Adrenal gland (tissue), 12 donors: ENCODE data around the gene VPS18. TPM values are rescaled to one million over a fixed set of nuclear protein-coding genes. Genes with fewer than 3 reads are reported as not detected.
A peak's percentile ranks its signal among the peaks of the same experiment; 100 is the strongest.

Experiments
- DNase-seq, 7 donors: peaks; one replicate each; pipeline ENCODE4 v3.0.0-alpha.2; 2019 to 2020
- H3K27ac ChIP-seq, 5 donors: fragments of 200-600 bp; sonication (generic) in 4 of 5; 1 replicate in 3 of 5; 2 replicates in 2 of 5; pipeline versions ENCODE4 v1.5.1 to v1.8.0; 2016 to 2020; ENCODE audit warnings: mild to moderate bottlenecking in 1 of 5
- H3K27me3 ChIP-seq: fragments of 200-600 bp; 2 replicates; pipeline ENCODE4 v1.8.0; 2021
- H3K36me3 ChIP-seq, 2 donors: fragments of 200-600 bp; replicated peaks in 1 of 2; 1 replicate in 1 of 2; 2 replicates in 1 of 2; pipeline versions ENCODE4 v1.5.1 to v1.8.0; 2018 to 2022
- H3K4me1 ChIP-seq, 2 donors: fragments of 200-600 bp; replicated peaks in 1 of 2; 1 replicate in 1 of 2; 2 replicates in 1 of 2; pipeline versions ENCODE4 v1.5.1 to v1.8.0; 2018 to 2021
- H3K4me3 ChIP-seq, 4 donors: fragments of 200-600 bp; sonication (generic) in 3 of 4; one replicate each; pipeline ENCODE4 v1.5.1; 2016 to 2018
- H3K9me3 ChIP-seq, 3 donors: fragments of 200-600 bp; sonication (generic) in 1 of 3; replicated peaks in 1 of 3; 1 replicate in 2 of 3; 2 replicates in 1 of 3; pipeline versions ENCODE4 v1.5.1 to v1.8.0; 2016 to 2021
- CTCF ChIP-seq, 6 experiments: fragments of 450-650 bp in 4 of 6; fragments of 200-600 bp in 2 of 6; sonication (generic) in 1 of 6; IDR thresholded peaks; 1 replicate in 5 of 6; 2 replicates in 1 of 6; pipeline versions ENCODE4 v1.5.1 to v1.8.0; 2016 to 2021; ENCODE audit warnings: antibody characterized with exemption in 6 of 6, mild to moderate bottlenecking in 2 of 6, moderate library complexity in 1 of 6
- POLR2A ChIP-seq, 2 donors: fragments of 450-650 bp; IDR thresholded peaks; one replicate each; pipeline ENCODE4 v1.6.1; 2017; ENCODE audit warnings: antibody characterized with exemption in 2 of 2, mild to moderate bottlenecking in 2 of 2, moderate library complexity in 1 of 2
- WGBS, 4 donors: extraction: QIAGEN DNeasy Blood & Tissue Kit in 2 of 4; methylation state at CpG; one replicate each; pipeline versions ENCODE4 v1.1.5 to v1.1.7; 2013 to 2017; 5-methylcytosine and 5-hydroxymethylcytosine counted together
- intact Hi-C, 2 donors: fragments of 100-400 bp; cut with DNase I; formaldehyde crosslinking; loops; one replicate each; pipeline versions ENCODE4 v1.14.1 to v1.15.0; 2022 to 2023
- polyA plus RNA-seq, 3 donors: library from polyadenylated mRNA; stranded (reverse); fragments of 200-250 nt in 2 of 3; fragments of 350-450 nt in 1 of 3; fragmentation: Illumina TruSeq in 1 of 3; extraction: RNeasy Lipid Tissue Mini Kit (QIAGEN cat#74804) in 1 of 3; gene quantifications; one replicate each; pipeline ENCODE4 v1.2.3, GENCODE V29; 2013 to 2014
- total RNA-seq, 9 donors: library from RNA; depleted of rRNA in 4 of 9; stranded (reverse); fragments of >200 nt in 4 of 9; fragments of 120-200 nt in 1 of 9; fragmentation: NEBNext Ultra II Directional in 1 of 9; extraction: Animal tissue kit (Norgen Biotek cat#: 25700) in 1 of 9; gene quantifications; one replicate each; pipeline versions ENCODE4 v1.1.0 to v1.2.4, GENCODE V29; 2013 to 2023
- donor health status: healthy with polysubstance abuse.
- donor health status: Bipolar disorder and iron deficiency.
- donor health status: DM: yes; HTN: yes; CAD: no.
- donor health status: DM: no; HTN: no; CAD: no.
- donor health status: DM: no; HTN: no; CAD: no.
- donor health status: DM: yes; HTN: yes; CAD: no.

The VPS18 gene
- total and polyA plus RNA-seq, 12 donors, result 8.9 to 43.4 (median 30.0) TPM

DNA sequence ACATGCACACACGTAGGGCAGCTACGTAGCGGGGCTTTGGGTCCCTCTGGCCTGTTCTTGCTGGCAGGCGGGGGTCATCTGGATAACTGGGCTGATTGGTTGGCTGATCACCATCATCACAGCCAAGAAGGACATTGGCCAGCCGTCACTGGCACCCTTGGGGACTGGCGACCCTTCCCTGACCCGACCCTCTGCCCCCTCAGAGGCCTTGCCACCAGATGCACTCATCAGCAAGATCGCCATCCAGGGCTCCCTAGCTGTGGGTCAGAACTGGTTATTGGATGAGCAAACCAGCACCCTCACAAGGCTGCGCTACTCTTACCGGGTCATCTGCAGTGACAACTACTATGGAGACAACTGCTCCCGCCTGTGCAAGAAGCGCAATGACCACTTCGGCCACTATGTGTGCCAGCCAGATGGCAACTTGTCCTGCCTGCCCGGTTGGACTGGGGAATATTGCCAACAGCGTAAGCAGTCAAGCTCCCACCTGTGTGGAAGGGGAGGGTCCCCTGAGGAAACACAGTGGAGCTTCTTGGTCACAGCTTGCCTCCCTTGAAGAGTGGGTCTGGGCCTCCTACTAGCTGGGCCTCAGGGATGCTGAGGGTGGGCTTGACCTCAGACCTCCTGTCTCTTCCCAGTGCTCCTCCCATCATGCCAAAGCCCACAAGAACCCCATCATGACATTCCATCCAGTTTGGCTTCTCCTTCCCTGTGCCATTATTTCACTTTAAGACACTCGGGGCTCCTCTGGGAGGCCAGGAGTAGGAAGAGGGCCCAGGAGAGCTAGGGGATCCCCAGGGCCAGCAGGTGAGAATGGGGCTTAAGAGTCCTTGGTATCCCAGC, 37.3 kb downstream of the VPS18 start:
- H3K4me3 ChIP-seq, result peak overlapping the region in 1 of 4 donors; percentile 55
- TF ChIP-seq POLR2A (IDR thresholded peaks at IDR 0.05) (no peak), CTCF (IDR thresholded peaks at IDR 0.05) (no peak)
- no peak for DNase-seq
- 62 to 75% (median 70%) methylated on average over 5 to 16 of the region's 16 CpGs for WGBS, 4 donors
- intact Hi-C loops, result no loop called here
- no peaks in the 10 kb centered on the region for H3K36me3 ChIP-seq
- peaks cover 31 to 39% of the 10 kb centered on the region in 2 donors for H3K4me1 ChIP-seq
- peaks cover 42% of the 10 kb centered on the region for H3K27me3 ChIP-seq
- H3K9me3 ChIP-seq, result no peaks in the 10 kb centered on the region
- H3K27ac ChIP-seq, result peak overlapping the region in 1 of 5 donors; percentile 57

GRCh38 chr15:40932156-40932555, 37.9 kb downstream of the VPS18 start:
- intact Hi-C loops, result no loop called here
- Histone ChIP-seq H3K9me3 (no peaks in the 10 kb centered on the region), H3K27me3 (peaks cover 42% of the 10 kb centered on the region), H3K27ac (no peak overlapping the region), H3K36me3 (no peaks in the 10 kb centered on the region), H3K4me1 (peaks cover 31 to 39% of the 10 kb centered on the region in 2 donors), H3K4me3 (no peak overlapping the region)
- no peak for TF ChIP-seq POLR2A (IDR thresholded peaks at IDR 0.05)
- TF ChIP-seq CTCF (IDR thresholded peaks at IDR 0.05), result no peak
- WGBS, 4 donors, result 74 to 83% (median 76%) methylated on average over 7 to 8 of the region's 8 CpGs
- DNase-seq, result no peak

DNA sequence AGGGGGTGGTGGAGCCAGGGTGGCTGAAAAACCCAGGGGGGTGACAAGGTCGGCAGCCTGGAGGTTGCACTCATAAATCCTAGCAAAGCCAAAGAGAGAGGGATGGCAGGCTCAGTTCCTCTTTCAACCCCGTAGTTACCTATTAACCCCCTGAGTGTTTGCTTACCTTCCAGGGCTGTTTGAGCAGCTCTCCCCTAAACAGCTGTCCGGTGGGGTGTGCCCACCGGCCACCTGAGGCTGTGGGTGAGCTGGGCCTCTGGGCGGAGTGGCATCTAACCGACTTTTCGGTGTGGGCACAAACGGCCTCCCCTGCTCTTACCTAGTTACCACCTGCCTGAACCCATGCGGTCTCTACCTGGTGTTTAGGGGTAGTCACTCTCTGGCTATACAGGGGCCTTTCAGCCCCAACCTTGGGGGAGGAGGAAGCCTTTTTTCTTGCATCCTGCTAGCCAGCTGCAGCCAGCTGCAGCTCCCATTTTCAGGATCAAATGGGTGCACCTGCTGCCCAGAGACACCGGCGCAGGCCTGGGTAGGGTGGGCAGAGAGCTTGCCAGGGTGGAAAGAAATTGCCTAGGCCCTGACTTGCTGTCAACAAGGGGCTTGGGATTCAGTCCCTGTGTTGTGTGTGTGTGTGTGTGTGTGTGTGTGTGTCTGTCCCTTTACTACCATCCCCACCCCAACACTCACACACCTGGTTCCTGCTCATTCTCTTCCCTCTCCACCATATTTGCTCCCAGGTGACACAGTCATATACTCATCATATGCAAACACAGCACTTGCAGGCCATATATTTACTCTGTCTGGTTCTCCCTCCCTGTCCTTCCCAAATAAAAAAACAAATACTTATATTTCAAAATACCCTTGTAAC, 38.6 kb downstream of the VPS18 start:
- WGBS, 4 donors, result 64 to 73% (median 70%) methylated on average over 9 to 11 of the region's 11 CpGs
- intact Hi-C loops, result no loop called here
- no peaks in the 10 kb centered on the region for H3K9me3 ChIP-seq
- peaks cover 41% of the 10 kb centered on the region for H3K27me3 ChIP-seq
- TF ChIP-seq CTCF (IDR thresholded peaks at IDR 0.05) (no peak), POLR2A (IDR thresholded peaks at IDR 0.05) (no peak)
- H3K27ac ChIP-seq, result no peak overlapping the region
- no peak overlapping the region for H3K4me3 ChIP-seq
- DNase-seq, result no peak
- no peaks in the 10 kb centered on the region for H3K36me3 ChIP-seq
- peaks cover 28 to 33% of the 10 kb centered on the region in 2 donors for H3K4me1 ChIP-seq

- intact Hi-C loops, result no loop called here
- 39 to 53% (median 45%) methylated on average over 3 of the region's 3 CpGs for WGBS, 4 donors
Measured at GRCh38 chr15:40933517-40933902, 39.3 kb downstream of the VPS18 start.

More at GRCh38 chr15:40933517-40933902, 39.3 kb downstream of the VPS18 start:
- Histone ChIP-seq H3K27me3 (peaks cover 35% of the 10 kb centered on the region), H3K4me3 (no peak overlapping the region), H3K4me1 (peaks cover 22 to 26% of the 10 kb centered on the region in 2 donors), H3K36me3 (no peaks in the 10 kb centered on the region), H3K9me3 (no peaks in the 10 kb centered on the region), H3K27ac (no peak overlapping the region)
- DNase-seq, result peak in 1 of 7 donors; percentile 35
- TF ChIP-seq CTCF (IDR thresholded peaks at IDR 0.05) (no peak), POLR2A (IDR thresholded peaks at IDR 0.05) (no peak)
